C4-2B (cell line): ENCODE data around the gene ECI2.

Experiments
- CTCF ChIP-seq: fragments of 450-650 bp; conservative IDR thresholded peaks from 2 replicates; pipeline ENCODE4 v1.5.1; 2017; ENCODE audit warnings: mild to moderate bottlenecking
- ZFX ChIP-seq: fragments of 450-650 bp; IDR thresholded peaks from 2 replicates; pipeline ENCODE4 v1.6.1; 2017

DNA sequence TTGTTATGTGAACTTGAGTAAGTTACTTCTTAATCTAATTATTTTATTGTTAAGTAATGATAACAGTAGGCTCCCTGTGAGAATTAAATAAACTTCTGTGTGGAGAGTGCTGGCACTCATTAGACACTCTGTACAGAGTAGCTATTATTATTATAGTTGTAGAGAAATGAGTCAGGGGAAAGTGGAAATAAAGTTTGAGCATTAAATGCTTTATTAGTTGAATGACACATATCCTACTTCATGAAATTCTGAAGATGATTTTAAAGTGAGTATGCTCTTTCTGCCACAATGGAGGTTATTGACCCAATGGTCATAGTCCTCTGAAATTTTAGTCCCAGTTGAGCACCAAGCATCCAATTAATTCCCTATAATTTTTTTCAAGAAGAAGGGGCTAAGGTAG is 5.9 kb downstream of the ECI2 start:
- TF ChIP-seq ZFX: no peak
- no peak for TF ChIP-seq CTCF
